Islet of Langerhans (tissue), 1 donor: ENCODE measurements around the gene MED10.
"Not testable (repeated sequence)": the region's sequence is repeated elsewhere in the genome, so short reads cannot be mapped to it uniquely, and the experiment has no call there.

Experiments used
- FAIRE-seq: peaks from one replicate; lab custom pipeline; 2011; peaks lifted over from hg19 to GRCh38; lab: Jason Lieb, UNC

The MED10 gene

DNA sequence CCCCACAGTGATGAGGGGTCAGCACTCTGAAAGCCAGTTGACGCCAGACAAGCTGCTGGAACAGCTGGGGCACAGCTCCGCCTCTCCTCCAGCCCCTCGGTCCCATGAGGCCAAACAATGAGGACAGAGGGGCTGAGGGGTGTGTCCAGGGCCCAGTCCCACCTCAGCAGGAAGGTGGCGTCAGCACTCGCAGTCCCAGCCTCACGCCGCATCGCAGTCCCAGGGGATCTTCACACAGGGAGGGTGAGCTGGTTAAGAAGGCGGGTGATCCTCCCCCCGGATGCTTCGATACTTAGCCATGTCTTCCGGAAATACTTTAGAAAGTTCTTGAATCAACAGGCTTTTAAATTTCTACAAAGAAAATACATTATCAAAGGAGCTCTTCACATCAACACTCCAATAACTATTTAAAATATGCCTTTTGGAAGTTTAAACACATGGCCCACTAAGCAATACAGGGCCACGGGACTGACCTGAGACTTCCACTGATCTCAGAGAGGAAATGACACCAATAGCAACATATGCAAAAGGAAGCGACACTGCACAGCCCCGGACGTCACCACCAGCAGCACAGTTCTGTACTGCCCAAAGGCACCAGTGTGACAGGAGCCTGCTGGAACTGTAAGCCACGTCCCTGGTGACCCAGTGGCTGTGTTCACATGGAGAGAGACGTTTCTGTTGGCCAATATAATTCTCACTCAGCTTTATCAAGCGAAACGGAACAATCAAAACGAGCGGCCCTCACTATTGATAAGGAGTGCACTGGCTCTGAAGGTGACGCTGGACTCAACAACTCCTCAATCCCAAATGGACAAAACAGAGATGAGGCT lies 5.9 kb downstream of the MED10 start:
- no peak for FAIRE-seq

DNA sequence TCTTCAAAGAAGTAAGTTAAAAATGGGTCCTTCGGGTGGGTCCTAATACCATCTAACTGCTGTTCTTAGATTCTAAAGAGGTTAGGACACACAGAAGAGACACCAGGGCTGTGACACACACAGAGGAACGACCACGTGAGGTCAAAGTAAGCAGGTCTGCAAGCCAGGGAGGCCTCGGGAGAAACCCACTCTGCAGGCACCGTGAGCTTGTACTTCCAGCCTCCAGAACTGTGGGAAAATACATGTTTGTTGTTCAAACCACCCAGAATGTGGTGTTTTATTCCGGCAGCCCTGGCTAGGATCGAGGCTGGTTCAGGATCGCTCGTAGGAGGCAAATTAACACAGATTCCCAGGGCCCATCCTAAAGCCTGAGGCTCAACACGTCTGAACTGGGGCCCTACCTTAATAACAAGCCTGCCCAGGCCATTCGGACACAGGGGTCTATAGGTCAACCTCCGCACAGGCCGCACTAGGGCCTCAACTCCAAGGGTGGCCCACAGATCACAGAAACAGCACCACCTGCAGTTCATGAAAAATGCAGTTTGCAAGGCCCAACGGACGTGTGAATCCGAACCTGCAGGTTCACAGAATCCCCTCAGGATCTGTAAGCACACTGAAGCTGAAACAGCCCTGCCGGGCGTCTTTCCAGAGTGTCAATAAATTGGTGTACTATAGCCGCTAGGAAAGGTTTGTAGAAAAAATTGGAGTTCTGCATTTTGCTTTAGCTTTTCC lies 7.1 kb downstream of the MED10 start:
- no peak for FAIRE-seq

DNA sequence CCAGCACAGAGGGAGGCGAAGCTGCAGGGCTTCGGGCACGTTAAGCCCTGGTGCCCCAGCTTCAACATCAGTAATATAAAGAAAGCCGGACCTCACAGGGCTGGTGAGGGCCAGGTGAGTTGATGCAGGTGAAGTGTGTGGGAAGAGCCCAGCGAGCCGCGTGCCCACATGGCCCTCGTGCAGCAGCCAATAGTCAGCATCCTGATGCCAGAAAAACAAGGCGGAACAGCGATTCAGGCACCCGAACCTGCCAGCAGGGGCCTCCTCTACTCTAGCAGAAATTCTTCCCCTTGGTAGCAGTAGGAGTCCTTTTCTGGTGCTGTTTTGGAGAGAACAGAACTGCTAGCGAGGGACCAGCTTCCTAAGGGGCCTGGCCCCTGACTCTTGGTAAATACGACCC lies 7.8 kb downstream of the MED10 start:
- no peak for FAIRE-seq

DNA sequence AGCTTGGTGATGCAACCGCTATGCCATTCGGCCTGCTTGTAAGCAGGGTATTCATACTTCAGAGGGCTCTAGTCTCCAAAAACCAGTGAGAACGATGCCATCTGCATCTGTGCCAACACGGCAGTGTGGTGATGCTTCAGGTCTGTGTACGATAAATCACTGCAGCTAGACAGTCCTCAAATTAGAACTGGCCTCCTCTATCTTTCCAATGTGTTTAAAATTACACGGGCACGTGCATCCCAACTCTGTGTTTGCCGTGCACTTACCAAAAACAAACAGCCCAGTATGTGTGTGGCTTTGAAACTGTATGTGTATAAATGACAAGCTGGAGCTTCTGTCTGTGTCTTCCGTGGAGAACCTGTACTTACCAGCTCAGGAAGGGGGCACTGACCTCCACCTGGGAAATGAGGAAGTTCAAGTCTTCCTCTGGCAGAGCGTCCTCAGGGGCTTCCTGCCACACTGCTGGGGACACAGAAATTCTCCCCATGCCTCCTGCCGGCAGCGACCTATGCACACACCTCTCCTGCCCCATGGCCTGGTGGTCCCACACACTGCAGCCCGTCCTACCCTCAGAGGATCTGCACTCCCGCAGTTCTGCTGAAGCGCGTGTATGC lies 12.3 kb downstream of the MED10 start:
- no peak for FAIRE-seq

DNA sequence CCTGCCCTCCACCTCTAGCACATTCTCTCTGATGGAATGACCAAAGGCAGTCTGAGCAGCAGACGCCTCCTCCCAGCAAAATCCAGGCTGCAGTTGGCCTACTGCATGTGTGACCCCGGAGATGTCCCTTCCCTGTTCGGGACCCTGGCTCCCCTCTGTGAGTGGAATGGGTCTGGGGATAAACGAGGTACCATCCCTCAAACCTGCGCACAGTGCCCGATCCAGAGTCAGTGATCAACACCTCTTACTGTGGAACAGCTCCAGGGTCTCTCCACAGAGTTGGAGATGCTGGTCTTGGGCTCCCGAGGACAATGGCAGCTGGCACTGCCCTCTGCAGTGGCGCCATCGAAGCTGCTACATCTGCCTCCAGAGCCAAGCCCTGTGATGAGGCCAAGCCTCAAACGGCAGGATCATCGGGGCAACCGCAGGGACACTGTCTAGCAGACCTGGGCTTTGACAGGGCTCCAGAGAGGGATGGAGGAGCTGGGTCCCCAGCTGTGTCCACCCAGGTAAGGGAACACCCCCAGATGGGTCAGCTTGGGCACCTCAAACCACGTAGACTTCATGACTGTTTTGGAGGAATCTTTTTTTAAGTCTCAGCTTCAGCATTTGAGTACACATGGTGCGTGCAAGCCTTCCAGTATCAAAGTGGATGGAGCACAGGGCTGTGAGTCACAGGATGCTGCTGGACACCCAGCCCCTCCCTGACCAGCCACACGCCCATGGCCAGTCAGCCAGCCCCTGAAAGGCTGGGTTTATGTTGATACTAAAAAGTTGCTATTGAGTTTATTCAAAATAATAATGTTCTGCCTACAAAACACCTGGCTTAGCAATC lies 13.0 kb downstream of the MED10 start:
- no peak for FAIRE-seq

DNA sequence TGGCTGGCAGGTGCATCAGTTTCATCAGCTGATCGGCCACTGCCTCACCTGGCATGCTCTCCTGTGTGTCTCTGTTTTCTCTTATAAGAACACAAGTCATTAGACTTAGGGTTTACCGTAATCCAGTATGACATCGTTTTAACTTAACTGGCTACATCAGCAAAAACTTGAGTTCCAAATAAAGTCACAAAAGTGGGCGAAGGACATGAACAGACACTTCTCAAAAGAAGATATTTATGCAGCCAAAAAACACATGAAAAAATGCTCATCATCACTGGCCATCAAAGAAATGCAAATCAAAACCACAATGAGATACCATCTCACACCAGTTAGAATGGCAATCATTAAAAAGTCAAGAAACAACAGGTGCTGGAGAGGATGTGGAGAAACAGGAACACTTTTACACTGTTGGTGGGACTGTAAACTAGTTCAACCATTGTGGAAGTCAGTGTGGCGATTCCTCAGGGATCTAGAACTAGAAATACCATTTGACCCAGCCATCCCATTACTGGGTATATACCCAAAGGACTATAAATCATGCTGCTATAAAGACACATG lies 14.8 kb downstream of the MED10 start:
- not testable (repeated sequence) for FAIRE-seq

DNA sequence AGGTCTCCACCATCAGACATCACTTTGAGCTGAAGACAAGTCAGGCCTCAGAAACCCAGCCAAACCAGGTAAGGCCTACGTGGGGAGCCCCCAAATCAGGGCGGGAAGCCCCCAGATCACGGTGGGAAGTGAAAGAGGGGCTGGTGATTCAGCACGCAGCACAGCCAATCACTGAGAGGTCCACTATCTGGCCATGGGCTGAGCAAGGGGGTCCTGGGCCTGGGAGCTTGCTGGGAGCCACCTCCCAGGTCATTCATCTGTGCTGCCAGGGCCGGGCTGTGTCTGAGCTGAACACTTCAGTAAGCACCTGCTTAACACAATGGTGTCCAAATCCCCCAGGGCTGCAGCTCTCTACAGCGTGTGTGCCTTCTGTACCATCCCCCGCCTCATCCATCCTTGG lies 15.5 kb downstream of the MED10 start:
- FAIRE-seq: no peak

DNA sequence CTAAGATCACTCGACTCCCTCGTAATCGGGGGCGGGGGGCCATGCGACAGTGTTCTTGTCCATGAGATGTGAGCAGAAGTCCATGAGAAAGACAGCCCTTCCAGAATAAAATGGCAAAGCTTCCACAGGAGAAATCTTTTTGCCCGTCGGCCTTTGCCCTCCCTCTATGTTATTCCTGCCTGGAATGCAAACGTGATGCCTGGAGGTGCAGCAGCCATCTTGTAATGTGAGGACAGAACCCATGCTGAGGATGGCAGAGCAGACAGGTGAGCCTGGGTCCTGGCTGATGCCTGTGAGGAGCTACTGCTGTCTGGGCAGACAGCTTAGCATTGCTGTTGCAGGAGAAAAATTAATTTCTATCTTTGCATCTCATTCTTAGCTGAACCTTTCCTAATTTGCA lies 17.2 kb downstream of the MED10 start:
- no peak for FAIRE-seq

DNA sequence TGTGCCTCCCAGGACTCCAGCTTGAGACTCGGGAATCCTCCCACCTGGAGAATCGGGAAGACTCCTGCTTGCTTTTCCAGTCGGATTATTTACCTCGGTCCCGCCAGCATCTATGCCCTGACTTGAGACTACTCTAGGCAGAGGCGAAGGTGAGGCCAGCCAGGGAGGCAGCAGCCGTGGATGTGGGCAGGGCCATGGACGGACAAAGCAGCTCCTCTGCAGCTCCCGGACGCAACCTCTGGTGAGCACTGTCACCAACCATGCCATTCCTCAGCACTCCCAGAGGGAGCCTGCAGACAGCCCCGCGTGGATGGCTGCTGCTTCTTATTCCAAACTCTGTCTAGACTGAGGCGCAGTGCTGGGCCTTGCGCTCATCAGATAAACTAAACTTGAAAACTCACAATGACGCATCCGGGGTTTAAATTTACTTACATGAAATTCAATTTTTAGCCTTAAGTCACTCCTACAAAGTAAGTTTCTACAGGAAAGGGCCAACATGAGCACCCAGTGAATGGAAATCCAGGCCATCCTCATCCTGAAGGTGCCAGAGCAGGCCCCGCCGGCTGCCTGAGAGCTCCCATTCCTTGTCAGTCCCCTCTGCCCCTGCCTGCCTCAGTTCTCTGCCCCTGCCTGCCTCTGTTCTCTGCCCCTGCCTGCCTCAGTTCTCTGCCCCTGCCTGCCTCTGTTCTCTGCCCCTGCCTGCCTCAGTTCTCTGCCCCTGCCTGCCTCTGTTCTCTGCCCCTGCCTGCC lies 17.8 kb downstream of the MED10 start:
- FAIRE-seq: no peak

DNA sequence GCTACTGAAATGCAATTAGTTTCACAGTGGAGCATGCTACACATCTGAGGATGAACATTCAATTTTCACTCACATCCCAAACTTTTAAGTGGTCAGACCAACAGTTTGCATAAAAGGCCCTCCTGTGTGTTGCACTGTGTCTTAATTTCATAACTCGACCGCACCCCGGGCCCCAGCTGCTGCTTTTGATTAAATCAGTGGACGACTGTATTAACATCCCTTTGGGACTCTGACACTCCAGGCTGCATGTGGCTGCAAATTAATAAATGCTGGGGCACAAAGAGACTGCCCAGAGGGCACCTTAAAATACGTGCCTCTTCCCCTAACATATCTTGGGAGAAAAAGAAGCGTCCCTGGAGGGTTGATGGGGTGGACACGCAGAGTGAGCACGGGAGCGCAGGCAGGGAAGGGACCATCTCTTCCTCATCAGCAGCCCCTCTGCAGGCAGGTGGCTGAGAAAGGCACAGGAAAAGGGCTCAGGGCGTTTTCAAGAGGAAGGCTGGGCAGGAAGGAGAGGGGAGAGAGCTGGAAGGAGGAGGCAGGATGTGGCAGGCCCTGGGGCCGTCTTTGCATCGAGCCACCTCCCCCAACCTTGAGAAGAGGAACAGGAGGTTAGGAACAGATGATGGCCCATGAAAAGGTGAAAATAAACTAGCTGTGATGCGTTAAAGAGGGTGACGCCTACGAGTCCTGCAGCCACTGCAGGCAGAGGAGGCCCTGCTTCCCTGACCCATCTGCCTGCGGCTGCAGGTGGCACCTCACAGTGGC lies 18.6 kb downstream of the MED10 start:
- no peak for FAIRE-seq

DNA sequence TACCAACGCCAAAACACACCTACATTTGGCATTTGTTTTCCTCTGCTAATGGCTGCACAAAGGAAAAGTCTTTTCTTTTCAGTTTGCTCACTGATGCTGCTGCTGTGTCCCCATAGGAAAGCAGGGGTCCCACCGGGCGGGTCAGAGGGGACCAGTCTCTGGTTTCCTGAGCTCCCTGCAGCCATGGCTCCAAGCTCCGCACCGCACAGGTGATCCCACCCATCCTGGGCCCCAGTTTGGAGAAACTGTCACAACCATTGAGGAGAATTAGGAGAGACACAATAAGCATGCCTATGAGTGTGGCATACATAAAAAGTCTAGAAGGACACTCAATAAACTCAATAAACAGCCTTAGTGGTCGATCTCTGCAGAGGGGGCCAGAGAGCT lies 19.9 kb downstream of the MED10 start:
- no peak for FAIRE-seq

DNA sequence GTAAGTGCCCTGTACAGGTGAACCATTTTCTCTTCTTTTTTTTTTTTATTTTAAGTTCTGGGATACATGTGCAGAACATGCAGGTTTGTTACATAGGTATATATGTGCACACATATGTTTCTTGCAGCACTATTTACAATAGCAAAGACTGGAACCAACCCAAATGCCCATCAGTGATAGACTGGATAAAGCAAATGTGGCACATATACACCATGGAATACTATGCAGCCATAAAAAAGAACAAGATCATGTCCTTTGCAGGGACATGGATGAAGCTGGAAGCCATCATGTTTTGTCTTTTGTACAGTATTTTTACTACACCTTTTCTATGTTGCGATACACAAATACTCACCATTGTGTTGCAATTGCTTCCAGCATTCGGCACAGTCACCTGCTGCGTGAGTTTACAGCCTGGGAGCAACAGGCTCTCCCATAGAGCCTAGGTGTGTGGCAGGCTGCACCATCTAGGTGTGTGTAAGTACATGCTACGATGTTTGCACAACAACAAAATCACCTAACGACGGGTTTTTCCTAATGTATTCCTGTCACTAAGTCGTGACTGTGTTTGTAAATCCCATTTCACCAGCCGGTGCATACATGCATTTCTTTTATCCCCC lies 20.4 kb downstream of the MED10 start:
- not testable (repeated sequence) for FAIRE-seq

DNA sequence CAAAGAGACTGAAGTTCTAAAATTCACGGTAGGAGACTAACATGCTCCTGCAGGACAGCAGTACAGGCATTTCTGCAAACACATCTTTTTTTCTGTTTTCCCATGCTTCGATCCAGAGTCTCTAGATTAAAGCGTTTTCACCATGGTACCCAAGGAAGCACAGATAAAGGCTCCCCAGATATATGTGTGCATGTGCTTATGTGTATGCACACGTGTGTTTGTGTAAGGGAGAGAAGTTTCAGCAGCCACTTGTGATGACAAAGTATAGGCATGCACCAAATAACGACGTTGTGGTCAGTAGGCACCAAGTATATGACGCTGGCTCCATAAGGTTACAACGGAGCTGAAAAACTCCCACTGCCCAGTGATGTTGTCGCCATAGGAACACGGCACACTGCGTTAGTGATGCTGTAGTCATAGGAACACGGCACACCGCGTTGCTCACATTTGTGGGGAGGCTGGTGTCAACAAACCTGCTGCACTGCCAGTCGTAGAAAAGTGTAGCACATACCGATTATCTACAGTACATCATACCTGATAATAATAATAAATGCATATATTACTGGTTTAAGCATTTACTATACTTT lies 21.7 kb downstream of the MED10 start:
- FAIRE-seq: no peak

DNA sequence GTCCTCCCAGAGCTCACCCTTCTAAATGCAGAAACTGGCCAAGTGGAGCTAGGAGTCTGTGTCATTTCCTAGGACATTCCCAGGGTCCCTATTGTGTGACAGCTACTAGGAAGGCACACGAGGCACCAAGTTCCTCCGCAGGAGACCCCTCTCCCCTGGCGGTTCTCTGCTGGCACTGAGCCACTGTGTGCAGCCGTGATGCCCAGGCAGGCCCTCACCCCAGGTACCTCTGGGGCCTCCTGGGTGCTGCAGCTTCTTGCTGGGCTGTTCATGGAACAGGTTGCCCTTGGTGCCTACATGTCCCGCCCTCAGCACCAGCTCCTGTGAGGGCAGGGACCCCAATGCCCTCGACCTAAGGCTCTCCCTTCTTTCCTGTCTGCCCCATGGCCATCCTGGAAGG lies 23.1 kb downstream of the MED10 start:
- FAIRE-seq: no peak

DNA sequence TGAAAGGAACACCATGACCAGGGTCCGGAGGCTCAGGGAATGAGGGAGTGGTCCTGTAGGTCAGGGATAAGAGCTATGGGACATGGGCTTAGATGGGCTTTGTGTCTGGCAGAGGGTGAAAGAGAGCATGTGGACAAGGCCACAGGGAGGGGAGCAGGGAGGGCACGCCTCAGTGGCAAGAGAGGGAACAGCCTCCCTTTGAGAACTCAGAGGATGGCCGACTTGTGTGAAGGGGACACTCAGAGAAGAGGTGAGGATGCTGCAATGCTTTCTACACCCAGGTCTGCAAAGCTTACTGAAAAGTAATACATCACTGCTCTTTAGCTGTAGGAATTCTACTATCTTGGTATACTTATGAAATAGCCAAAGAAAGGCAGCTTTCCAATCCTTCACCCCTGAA lies 23.5 kb downstream of the MED10 start:
- no peak for FAIRE-seq

DNA sequence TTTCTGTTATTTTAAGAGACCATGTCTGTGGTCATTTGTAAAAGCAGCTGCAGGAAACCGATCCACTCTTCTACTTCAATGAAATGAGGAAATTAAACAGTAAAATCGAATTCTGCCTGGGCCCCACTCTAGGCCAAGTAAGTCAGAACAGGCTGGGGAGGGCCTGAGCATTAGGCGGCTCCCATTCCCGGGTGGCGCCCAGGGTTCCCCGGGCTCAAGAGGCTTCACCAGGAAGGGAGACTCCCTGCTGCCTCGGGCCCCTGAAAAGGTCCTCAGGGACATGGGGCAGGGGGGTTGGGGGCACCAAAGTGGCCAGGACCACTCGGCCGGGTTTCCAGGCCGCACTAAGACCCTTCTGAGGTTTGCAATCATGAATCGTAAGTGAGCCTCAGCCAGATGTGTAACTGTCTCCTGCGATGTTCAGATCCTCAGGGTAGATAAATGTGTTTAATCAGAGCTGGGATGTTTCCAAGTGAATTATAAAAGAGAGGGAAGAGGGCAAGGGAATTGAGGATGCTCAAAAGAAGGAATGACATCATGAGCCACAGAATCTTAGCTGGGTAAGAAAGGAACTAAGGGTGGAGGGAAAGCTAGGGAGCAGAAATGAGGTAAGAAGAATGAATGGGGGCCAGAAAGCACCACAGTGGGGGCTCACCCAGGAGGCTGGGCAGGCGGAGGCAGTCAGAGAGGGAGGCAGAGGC lies 24.6 kb downstream of the MED10 start:
- FAIRE-seq: no peak

DNA sequence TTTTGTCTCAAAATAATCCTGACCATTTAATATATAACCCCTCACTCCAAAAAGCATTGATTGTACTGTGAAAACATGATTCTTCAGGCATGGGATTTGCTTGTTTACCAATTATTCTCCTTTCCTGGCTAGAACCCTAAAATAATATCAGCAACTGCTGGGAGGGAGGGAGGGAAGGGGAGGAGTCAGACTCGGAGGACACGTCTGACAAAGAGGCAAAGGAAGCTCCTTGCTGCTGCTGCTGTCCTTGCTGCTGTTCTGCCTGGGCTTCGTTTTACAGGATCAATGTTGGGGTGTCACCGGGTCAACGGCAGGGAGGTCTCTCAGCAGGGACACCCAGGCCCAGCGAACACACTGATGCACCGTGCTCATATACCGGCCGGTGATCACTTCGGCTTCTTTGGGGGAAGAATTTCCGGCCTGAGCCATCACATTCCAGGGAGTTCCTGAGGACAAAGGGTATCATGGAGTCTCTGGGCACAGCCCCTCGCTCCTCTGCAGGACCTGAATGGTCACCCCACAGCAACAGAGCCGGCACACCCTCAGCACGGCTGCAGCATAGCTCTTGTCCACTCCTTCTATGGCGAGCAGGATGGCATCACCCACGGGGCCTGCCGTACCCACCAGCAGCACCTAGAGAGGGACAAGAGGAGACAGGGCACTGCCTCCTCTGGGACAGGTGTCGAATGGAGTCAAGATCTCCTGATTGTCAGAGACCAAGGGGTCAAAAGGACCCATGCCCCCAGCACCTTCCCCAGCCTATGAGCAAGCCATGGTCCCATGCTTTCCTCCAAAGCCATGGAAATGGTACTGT lies 27.9 kb downstream of the MED10 start:
- no peak for FAIRE-seq

DNA sequence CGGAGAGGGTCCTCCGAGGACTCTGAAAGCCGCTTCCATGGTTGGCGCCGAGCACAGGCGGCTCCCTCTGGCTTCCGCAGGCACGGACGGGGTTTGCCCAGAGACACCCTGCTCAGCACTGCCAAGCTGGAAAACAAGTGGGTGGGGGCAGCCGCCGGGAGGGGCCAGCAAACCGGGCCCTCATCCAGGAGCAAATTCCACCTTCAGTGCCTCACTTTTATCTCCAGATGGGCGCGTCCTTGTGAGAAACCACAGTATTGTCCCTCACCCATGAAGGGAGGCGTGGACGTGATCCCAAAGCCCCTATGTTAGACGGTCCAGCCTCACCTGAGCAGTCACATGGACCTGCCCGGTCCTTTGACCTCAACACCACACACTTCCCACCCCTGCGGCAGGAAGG lies 29.0 kb downstream of the MED10 start:
- FAIRE-seq: no peak
